Lower leg skin (tissue), 4 donors: ENCODE data around the gene EMC9. TPM values are rescaled to one million over a fixed set of nuclear protein-coding genes. Genes with fewer than 3 reads are reported as not detected.

Experiments used
- DNase-seq, 2 donors: peaks; one replicate each; pipeline ENCODE4 v3.0.0-alpha.2; 2019; ENCODE audit warnings: low spot score in 2 of 2
- H3K4me3 ChIP-seq: fragments of 200-600 bp; sonication (generic); 2 replicates; pipeline ENCODE4 v1.5.1; 2017; ENCODE audit warnings: mild to moderate bottlenecking, low read depth; ENCODE audit not compliant: poor library complexity, severe bottlenecking
- POLR2A ChIP-seq, 2 donors: fragments of 450-650 bp; IDR thresholded peaks; one replicate each; pipeline ENCODE4 v1.6.1; 2016 to 2017; ENCODE audit warnings: antibody characterized with exemption in 2 of 2, mild to moderate bottlenecking in 1 of 2, moderate library complexity in 1 of 2
- WGBS, 2 donors: methylation state at CpG; one replicate each; pipeline ENCODE4 v1.1.5; 2018; 5-methylcytosine and 5-hydroxymethylcytosine counted together
- intact Hi-C: fragments of 100-400 bp; cut with DNase I; formaldehyde crosslinking; loops from one replicate; pipeline ENCODE4 v1.15.0; 2023; ENCODE audit warnings: low total_unique reads
- total RNA-seq, 4 donors: library from RNA; depleted of rRNA; stranded (reverse); fragments of >200 nt; gene quantifications; one replicate each; pipeline ENCODE4 v1.1.0, GENCODE V29; 2016
- TF ChIP-seq, protein P1 (sequence below), 3 donors: fragments of 450-650 bp; IDR thresholded peaks; one replicate each; pipeline ENCODE4 v1.5.1; 2016; ENCODE audit warnings: antibody characterized with exemption in 3 of 3, mild to moderate bottlenecking in 3 of 3, moderate library complexity in 2 of 3

EMC9 gene
- total RNA-seq, 4 donors from 2014 or later = 13.3 to 21.8 (median 20.6) TPM

DNA sequence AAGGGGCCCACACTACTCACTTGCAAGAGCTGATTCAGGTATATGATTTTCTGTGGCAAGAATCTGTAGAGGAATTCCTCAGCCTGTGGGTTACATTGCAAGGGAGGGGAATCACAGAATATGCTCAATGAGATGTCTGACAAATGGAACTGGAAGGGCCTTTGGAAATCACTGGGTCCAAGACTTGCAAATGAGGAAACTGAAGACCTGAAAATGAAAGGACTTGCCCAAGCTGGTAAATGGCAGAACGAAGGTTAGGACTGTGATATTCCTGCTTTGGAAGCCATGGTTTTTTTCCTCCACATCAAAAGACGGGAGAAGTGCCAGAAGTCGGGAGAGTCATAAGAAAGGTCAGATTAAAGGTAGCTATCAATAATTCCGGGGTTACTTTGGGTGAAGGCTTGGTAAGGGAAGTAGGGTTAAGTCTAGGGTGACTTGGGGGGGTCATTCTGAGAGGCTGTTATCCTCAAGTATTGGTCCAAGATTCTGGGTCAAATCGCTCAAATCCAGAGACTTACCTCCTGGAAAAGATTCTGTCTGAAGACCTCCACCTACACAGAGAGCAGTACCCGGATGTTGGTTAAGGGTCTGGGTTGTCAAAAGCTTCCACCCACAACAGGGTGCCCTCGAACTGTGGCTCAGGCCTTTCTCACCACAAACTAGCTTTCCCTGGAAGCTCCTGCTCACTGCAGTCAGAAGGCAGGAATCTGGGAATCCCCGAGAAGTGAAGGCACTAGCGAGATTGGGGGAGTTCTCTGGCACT, 4.5 kb upstream of the EMC9 start:
- DNase-seq = no peak
- no peak for TF ChIP-seq POLR2A (IDR thresholded peaks at IDR 0.05)
- TF ChIP-seq, protein P1, sequence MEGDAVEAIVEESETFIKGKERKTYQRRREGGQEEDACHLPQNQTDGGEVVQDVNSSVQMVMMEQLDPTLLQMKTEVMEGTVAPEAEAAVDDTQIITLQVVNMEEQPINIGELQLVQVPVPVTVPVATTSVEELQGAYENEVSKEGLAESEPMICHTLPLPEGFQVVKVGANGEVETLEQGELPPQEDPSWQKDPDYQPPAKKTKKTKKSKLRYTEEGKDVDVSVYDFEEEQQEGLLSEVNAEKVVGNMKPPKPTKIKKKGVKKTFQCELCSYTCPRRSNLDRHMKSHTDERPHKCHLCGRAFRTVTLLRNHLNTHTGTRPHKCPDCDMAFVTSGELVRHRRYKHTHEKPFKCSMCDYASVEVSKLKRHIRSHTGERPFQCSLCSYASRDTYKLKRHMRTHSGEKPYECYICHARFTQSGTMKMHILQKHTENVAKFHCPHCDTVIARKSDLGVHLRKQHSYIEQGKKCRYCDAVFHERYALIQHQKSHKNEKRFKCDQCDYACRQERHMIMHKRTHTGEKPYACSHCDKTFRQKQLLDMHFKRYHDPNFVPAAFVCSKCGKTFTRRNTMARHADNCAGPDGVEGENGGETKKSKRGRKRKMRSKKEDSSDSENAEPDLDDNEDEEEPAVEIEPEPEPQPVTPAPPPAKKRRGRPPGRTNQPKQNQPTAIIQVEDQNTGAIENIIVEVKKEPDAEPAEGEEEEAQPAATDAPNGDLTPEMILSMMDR (IDR thresholded peaks at IDR 0.05) = no peak
- 10 to 11% methylated on average over 9 of the region's 9 CpGs for WGBS, 2 donors
- H3K4me3 ChIP-seq = peak overlapping the region; percentile 63
- intact Hi-C loops = no loop called here

DNA sequence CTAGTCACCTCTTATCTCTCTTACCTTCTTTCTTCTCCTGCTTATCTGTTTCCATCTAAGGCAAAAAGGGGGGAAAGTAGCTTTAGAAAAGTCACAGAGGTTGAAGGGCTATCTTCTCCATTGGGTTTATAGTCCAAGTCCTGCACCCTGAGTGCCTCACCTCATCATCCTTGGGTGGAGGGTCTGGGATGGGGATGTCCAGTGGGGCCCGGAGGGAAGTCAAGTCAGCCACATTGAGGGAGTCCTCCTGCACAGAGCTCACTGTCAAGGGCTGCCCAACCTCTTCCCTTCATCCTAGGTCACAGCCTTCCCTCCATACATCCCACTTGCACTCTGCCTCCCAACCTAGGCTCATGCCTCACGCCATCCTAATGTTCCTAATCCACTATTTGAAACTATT, 3.8 kb upstream of the EMC9 start:
- 95 to 97% methylated on average over 2 of the region's 2 CpGs for WGBS, 2 donors
- no peak overlapping the region for H3K4me3 ChIP-seq
- intact Hi-C loops = no loop called here
- DNase-seq = no peak
- TF ChIP-seq, protein P1 (IDR thresholded peaks at IDR 0.05) = no peak
- no peak for TF ChIP-seq POLR2A (IDR thresholded peaks at IDR 0.05)

DNA sequence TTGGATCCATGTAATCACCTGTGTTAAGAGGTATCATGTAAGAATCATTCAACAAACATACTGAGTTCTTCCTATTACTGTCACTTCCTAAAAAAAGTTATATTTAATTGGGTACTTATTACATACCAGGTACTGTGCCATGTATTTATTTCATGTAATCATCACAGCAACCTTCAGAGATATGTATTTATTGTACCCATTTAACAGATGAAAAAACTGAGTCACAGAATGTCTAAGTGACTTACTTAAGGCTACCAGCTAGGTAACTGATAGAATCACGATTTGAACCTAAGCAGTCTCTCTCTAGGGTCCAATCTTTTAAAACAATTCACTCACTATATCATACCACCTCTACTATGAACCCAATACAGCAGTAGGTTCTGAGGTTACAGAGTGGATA, 3.1 kb upstream of the EMC9 start:
- TF ChIP-seq, protein P1 (IDR thresholded peaks at IDR 0.05) = no peak
- no peak for TF ChIP-seq POLR2A (IDR thresholded peaks at IDR 0.05)
- H3K4me3 ChIP-seq = no peak overlapping the region
- intact Hi-C loops = no loop called here
- no peak for DNase-seq
- WGBS, 2 donors = 95 to 97% methylated on average over 1 of the region's 1 CpG

DNA sequence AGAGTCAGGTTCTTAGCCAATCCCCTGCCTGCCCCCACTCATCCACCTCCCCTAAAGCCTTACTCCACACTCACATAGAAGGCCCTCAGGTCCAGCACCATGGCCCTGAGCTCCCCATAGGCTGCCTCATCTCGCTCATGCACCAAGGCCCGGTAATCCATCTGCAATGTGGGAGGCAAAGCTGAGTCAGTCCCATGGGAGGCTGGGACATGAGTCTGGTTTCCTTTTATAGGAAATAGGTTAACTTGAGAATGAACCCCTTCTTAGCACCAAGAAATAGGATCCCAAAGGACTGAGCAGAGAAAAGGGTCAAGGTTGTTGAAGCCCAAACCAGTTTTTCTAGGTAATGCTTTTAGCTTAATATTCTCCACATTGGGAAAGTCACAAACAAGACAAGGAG, 2.1 kb upstream of the EMC9 start:
- no peak overlapping the region for H3K4me3 ChIP-seq
- no peak for DNase-seq
- TF ChIP-seq, protein P1 (IDR thresholded peaks at IDR 0.05) = no peak
- TF ChIP-seq POLR2A (IDR thresholded peaks at IDR 0.05) = no peak
- intact Hi-C loops = no loop called here
- 82 to 91% methylated on average over 2 of the region's 2 CpGs for WGBS, 2 donors

DNA sequence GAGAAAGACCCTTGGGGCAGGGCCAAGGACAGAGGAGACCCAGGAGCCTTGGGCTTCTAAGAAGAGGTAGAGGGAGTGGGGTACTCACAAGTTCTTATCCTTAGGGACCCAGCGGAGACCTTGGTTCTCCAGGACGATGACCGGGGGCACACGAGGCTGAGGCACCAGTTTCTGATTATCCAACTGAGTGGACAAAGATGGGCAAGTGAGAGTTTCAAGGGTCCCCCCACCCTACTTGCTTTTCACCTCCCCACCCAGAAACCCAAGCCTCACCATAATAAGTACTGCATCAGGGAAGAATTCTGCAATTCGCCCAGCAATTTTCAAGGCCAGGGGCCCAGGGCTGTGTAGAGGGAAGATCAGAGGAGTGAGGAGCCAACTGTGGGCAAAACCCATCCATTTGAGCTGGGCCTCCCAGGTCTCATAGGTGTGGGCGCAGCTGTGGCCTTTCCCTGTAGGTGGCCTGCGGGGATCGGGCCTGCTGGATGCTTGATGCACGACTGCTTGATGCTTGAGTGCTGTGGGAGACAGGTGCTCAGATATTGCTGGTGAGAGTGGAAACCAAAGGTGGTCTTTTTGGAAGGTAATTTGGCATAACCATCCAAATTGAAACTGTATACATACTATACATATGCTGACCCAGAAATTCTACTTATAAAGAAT, 2.0 kb downstream of the EMC9 start:
- TF ChIP-seq, protein P1 (IDR thresholded peaks at IDR 0.05) = no peak
- no peak for TF ChIP-seq POLR2A (IDR thresholded peaks at IDR 0.05)
- WGBS, 2 donors = 91 to 93% methylated on average over 9 of the region's 9 CpGs
- H3K4me3 ChIP-seq = no peak overlapping the region
- DNase-seq = no peak
- intact Hi-C loops = no loop called here
